GM10266 (cell line): ENCODE data around the gene HOXD8.

Experiments
- DNase-seq: peaks from one replicate; pipeline ENCODE4 v3.0.0; 2012; ENCODE audit errors: extremely low spot score
- TF ChIP-seq, protein P1 (sequence below): IDR thresholded peaks from 2 replicates; pipeline ENCODE4 v1.5.1; 2012; ENCODE audit warnings: mild to moderate bottlenecking, low read depth; ENCODE audit not compliant: control insufficient read depth, insufficient read depth; ENCODE audit errors: missing control alignments

The HOXD8 gene

GRCh38 chr2:176105078-176105729 is 24.3 kb upstream of the HOXD8 start:
- no peak for DNase-seq

GRCh38 chr2:176105730-176106580 is 23.6 kb upstream of the HOXD8 start:
- DNase-seq, result no peak
- TF ChIP-seq, protein P1, sequence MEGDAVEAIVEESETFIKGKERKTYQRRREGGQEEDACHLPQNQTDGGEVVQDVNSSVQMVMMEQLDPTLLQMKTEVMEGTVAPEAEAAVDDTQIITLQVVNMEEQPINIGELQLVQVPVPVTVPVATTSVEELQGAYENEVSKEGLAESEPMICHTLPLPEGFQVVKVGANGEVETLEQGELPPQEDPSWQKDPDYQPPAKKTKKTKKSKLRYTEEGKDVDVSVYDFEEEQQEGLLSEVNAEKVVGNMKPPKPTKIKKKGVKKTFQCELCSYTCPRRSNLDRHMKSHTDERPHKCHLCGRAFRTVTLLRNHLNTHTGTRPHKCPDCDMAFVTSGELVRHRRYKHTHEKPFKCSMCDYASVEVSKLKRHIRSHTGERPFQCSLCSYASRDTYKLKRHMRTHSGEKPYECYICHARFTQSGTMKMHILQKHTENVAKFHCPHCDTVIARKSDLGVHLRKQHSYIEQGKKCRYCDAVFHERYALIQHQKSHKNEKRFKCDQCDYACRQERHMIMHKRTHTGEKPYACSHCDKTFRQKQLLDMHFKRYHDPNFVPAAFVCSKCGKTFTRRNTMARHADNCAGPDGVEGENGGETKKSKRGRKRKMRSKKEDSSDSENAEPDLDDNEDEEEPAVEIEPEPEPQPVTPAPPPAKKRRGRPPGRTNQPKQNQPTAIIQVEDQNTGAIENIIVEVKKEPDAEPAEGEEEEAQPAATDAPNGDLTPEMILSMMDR, result no peak

More at GRCh38 chr2:176105078-176105729, 24.3 kb upstream of the HOXD8 start:
- TF ChIP-seq, protein P1, result no peak

DNA sequence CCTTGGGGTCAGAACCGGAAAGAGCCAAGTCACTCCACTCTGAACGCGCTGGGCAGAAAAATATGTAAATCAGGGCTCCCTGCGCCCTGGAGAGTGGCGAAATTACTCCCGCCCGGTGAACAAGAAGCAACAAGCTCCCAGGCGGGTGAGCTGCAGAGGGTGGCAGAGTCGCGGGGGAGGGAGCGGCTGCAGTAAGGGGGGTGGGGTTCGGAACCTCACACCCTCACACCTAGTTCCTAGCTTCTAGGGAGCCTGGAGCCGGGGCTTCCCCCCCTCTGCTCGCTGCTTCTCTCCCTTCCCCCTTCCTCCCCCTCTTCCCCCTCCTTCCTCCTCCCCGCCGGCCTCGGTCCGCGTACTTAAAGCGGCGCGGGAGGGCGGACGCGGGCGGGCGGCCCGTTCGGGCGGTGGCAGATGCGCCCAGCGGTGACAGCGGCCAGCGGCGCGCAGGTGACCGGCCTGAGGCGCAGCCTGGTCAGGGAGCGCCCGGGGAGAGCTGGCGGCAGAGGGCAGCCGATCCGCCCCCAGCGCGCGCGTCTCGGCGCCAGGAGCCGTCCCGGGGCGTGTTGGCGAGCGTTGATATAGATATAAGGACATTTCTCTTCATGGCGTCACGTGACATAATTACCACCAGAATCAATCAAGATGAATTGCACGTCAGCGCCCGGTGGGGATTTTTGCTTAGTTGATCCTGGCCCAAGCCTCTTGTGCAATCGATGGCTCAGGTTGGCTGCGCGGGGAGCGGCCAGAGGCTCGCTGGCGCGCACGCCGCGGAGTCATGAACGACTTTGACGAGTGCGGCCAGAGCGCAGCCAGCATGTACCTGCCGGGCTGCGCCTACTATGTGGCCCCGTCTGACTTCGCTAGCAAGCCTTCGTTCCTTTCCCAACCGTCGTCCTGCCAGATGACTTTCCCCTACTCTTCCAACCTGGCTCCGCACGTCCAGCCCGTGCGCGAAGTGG is 22.6 kb upstream of the HOXD8 start, which contains the start of gene HOXD11:
Gene HOXD11, plus strand, starts transcription at position 700 of the 959 bp plus-strand sequence. Its CDS starts 76 bp downstream, at position 776.
- no peak for DNase-seq
- TF ChIP-seq, protein P1, result no peak

DNA sequence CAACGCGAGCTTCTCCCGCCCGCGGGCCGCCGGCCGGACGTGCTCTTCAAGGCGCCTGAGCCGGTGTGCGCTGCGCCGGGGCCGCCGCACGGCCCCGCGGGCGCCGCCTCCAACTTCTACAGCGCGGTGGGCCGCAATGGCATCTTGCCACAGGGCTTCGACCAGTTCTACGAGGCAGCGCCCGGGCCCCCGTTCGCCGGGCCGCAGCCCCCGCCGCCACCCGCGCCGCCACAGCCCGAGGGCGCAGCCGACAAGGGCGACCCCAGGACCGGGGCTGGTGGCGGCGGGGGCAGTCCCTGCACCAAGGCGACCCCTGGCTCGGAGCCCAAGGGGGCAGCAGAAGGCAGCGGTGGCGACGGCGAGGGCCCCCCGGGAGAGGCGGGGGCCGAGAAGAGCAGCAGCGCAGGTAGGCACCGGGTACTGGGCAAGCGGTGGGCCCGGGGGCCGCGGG is 21.7 kb upstream of the HOXD8 start:
- DNase-seq, result no peak
- TF ChIP-seq, protein P1, result no peak

DNA sequence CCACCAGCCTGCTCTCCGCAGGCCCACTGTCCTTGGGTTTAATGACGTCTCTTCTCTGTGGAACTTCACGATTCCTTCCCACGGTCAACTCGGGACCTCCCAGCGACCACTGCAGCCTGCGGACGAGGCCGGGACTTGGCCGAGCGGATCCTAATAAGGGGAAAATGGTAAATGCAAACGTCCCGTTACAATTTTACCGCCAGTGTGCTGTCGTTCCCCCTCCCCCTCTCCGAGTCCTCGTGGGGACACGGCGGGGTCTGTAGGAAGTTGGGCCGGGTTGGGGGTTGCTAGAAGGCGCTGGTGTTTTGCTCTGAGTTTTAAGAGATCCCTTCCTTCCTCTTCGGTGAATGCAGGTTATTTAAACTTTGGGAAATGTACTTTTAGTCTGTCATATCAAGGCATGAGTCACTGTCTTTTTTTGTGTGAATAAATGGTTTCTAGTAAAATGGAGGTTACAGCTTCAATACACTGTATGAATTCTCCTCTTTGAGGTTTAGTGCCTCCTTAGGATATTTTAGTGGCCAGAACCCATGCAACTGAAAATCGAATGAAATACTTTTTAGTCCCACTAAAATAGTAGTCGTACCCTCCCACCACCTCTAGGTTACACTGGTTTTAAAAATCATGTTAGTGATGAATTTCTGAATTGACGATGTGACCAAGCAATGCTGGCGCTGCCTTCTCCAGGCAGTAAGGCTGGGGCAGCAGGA is 20.2 kb upstream of the HOXD8 start:
- TF ChIP-seq, protein P1, result no peak
- no peak for DNase-seq

- TF ChIP-seq, protein P1, result no peak
- DNase-seq, result no peak
Observed at GRCh38 chr2:176109946-176110345, 19.6 kb upstream of the HOXD8 start.
